Measurements from ENCODE around the gene MYO1H. TPM values are rescaled to one million over a fixed set of nuclear protein-coding genes. Genes with fewer than 3 reads are reported as not detected.

Gene MYO1H
- total and polyA plus RNA-seq, 2 of the 13 experiments (the other 11 are each of a cell fraction or from before 2014, with no cell fraction given), result not detected

- peaks cover 1 to 11% of the 10 kb centered on the region in 2 experiments; a peak in 1 of 5 replicates for H3K36me3 ChIP-seq (replicated peaks in 1 of 2; ENCODE audit: control insufficient read depth in 1 of 2, insufficient read depth in 2 of 2, low read length in 2 of 2)
- no peak for TF ChIP-seq ZNF660 (CRISPR knock-in tag; IDR thresholded peaks at IDR 0.05; ENCODE audit: borderline replicate concordance, low read depth)
- TF ChIP-seq ZNF224 (CRISPR knock-in tag; IDR thresholded peaks at IDR 0.05), result 0 out of 2 replicates have a peak, but pooled peaks have one; percentile 5
- BruUV-seq (replicated peaks), result no TSS peak
- H2AFZ ChIP-seq (ENCODE audit: low read length), result no peak overlapping the region
- ChIA-PET CTCF (ENCODE audit: low intra/inter-chr PET ratio, low total read pairs) (no interaction called here), POLR2A (interaction anchor here (1.8 to 1.9 kb wide), 2 partner anchors 14 to 17 kb away, joined by 16 to 18 read pairs; no protein-coding TSS in a partner anchor)
- peaks cover 36% of the 10 kb centered on the region for H3K4me1 ChIP-seq (ENCODE audit: insufficient read depth, low read length)
- no peaks in the 10 kb centered on the region for H3K9me3 ChIP-seq (ENCODE audit: low read length)
- no peak for FAIRE-seq
- peak overlapping the region; percentile 95 to 98 (median 95) for H3K4me3 ChIP-seq (replicated peaks in 1 of 3; ENCODE audit: insufficient read depth in 1 of 3, low read depth in 2 of 3, low read length in 3 of 3)
- ATAC-seq, result peak; percentile 19
- H3K4me2 ChIP-seq (ENCODE audit: low read depth, low read length), result peak overlapping the region; percentile 97
- intact Hi-C loops (cut with micrococcal nuclease; ENCODE audit: unreplicated experiment), result loop anchor here (2.0 kb wide), 2 partner anchors 18 to 44 kb away; no protein-coding TSS in a partner anchor
- peak overlapping the region; percentile 94 for H3K27ac ChIP-seq (ENCODE audit: extremely low read length, insufficient read depth, low read length)
- H3K9ac ChIP-seq (ENCODE audit: insufficient read depth, low read depth, low read length), result peak overlapping the region; percentile 96
- in situ Hi-C loops (cut with HindIII; ENCODE audit: extremely low pct_ligation_motif_present, low pct_unique_long_range_greater_than_20kb), result no loop called here
- no peaks in the 10 kb centered on the region for H4K20me1 ChIP-seq (ENCODE audit: insufficient read depth, low read length)
- DNase-seq (ENCODE audit: low spot score), result no peak
- 1% methylated on average over 11 of the region's 11 CpGs for WGBS (ENCODE audit: low lambda C conversion rate)
- H3K79me2 ChIP-seq (ENCODE audit: insufficient read depth, low read length), result peaks cover 61% of the 10 kb centered on the region
- H3K27me3 ChIP-seq (ENCODE audit: control insufficient read depth in 1 of 2, insufficient read depth in 2 of 2, low read length in 2 of 2), result no peaks in the 10 kb centered on the region; a peak in 1 of 5 replicates
Measured at GRCh38 chr12:109476807-109477184, 129.1 kb downstream of the MYO1H start.

DNA sequence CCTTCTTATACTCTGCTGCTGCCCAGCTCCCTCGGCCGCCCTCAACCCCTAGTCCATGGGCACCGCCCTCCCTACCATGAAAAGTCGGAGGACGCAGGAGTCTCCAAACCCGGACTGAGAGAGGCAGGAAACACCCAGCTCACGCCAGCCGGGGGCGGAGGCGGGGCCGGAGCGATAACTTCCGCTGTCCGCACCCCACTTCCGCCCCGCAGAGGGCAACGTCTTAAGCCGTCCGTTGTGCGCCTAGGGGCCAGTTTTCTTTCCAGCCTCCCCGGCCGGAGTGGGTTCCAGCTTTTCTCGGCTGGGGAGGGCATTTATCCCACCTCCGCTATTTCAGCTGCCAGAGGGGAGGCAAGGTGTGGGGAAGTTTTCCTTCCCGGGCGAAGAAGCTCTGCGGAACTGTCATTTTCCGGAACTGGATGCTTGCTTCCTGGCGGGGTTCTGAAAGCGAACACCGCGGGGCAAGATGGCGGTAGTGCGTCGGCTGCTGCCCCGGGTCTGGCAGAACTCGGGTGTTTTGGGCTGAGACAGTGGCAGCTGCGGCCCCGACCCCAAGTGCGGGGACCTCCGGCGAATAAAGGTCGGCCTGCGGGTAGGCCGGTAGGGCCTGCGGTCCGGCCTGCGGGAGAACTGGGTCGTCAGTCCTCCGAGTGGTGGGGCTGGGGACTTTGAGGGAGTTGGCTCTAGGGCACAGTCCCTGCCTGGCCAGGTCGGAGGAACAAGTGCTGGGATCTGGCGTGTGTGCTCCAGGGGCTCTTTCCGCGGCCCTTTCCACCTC lies 129.7 kb downstream of the MYO1H start, which contains the start of the genes KCTD10 and UBE3B:
KCTD10 (minus strand) TSS at position 116 of the 778 bp plus-strand sequence; CDS start at position 78, 38 bp downstream.
UBE3B (plus strand) TSS at position 450 of the 778 bp plus-strand sequence. CDS start 5,918 bp downstream, outside the sequence.
- Histone ChIP-seq H3K36me3 (replicated peaks in 1 of 2; ENCODE audit: control insufficient read depth in 1 of 2, insufficient read depth in 2 of 2, low read length in 2 of 2) (peaks cover 1 to 11% of the 10 kb centered on the region in 2 experiments; a peak in 1 of 5 replicates), H3K9ac (ENCODE audit: insufficient read depth, low read depth, low read length) (peak within 1 kb of the TSS; percentile 96), H3K9me3 (ENCODE audit: low read length) (no peaks in the 10 kb centered on the region), H3K79me2 (ENCODE audit: insufficient read depth, low read length) (peaks cover 58% of the 10 kb centered on the region), H2AFZ (ENCODE audit: low read length) (peak within 1 kb of the TSS; percentile 84), H4K20me1 (ENCODE audit: insufficient read depth, low read length) (no peaks in the 10 kb centered on the region), H3K4me3 (replicated peaks in 1 of 3; ENCODE audit: insufficient read depth in 1 of 3, low read depth in 2 of 3, low read length in 3 of 3) (peak within 1 kb of the TSS; percentile 95 to 98 (median 95)), H3K4me2 (ENCODE audit: low read depth, low read length) (peak within 1 kb of the TSS; percentile 97), H3K27ac (ENCODE audit: extremely low read length, insufficient read depth, low read length) (peak within 1 kb of the TSS; percentile 94), H3K27me3 (ENCODE audit: control insufficient read depth in 1 of 2, insufficient read depth in 2 of 2, low read length in 2 of 2) (no peaks in the 10 kb centered on the region; a peak in 1 of 5 replicates), H3K4me1 (ENCODE audit: insufficient read depth, low read length) (peaks cover 39% of the 10 kb centered on the region)
- ChIA-PET POLR2A (interaction anchor here (1.0 to 1.9 kb wide), 3 partner anchors 15 to 45 kb away, joined by 3 to 18 read pairs (median 16); no protein-coding TSS in a partner anchor), CTCF (ENCODE audit: low intra/inter-chr PET ratio, low total read pairs) (no interaction called here)
- ATAC-seq (peak; percentile 96), FAIRE-seq (peak; percentile 8), DNase-seq (ENCODE audit: low spot score) (peak; percentile 72)
- in situ Hi-C loops (cut with HindIII; ENCODE audit: extremely low pct_ligation_motif_present, low pct_unique_long_range_greater_than_20kb) (no loop called here), intact Hi-C loops (cut with micrococcal nuclease; ENCODE audit: unreplicated experiment) (loop anchor here (2.0 kb wide), 2 partner anchors 17 to 45 kb away; no protein-coding TSS in a partner anchor)
- BruUV-seq (replicated peaks), result no TSS peak
- 2% methylated on average over 16 of the region's 54 CpGs for WGBS (ENCODE audit: low lambda C conversion rate)
- TF ChIP-seq FIP1L1 (IDR thresholded peaks at IDR 0.05; ENCODE audit: borderline replicate concordance, insufficient read depth, low read depth, low read length) (no peak; the same call in 1 of the 2 replicates), GTF3A (CRISPR knock-in tag; conservative IDR thresholded peaks at IDR 0.05) (0 out of 2 replicates have a peak, but pooled peaks have one; percentile 60), ARID3A (IDR thresholded peaks at IDR 0.05; ENCODE audit: low read depth, low read length) (no peak), HOXA9 (CRISPR knock-in tag; IDR thresholded peaks at IDR 0.05; ENCODE audit: borderline replicate concordance) (no peak), SMC3 (IDR thresholded peaks at IDR 0.05; ENCODE audit: low read length) (no peak), TOPORS (CRISPR knock-in tag; IDR thresholded peaks at IDR 0.05) (no peak), ZNF768 (CRISPR knock-in tag; IDR thresholded peaks at IDR 0.05) (no peak; the same call in 1 of the 2 replicates), ZFP37 (CRISPR knock-in tag; IDR thresholded peaks at IDR 0.05; ENCODE audit: borderline replicate concordance) (no peak), SKI (IDR thresholded peaks at IDR 0.05; ENCODE audit: partially characterized antibody) (no peak), TP53 (CRISPR knock-in tag; conservative IDR thresholded peaks at IDR 0.05) (peak; percentile 76; the same call in 1 of the 2 replicates)
- TF ChIP-seq, protein P1, sequence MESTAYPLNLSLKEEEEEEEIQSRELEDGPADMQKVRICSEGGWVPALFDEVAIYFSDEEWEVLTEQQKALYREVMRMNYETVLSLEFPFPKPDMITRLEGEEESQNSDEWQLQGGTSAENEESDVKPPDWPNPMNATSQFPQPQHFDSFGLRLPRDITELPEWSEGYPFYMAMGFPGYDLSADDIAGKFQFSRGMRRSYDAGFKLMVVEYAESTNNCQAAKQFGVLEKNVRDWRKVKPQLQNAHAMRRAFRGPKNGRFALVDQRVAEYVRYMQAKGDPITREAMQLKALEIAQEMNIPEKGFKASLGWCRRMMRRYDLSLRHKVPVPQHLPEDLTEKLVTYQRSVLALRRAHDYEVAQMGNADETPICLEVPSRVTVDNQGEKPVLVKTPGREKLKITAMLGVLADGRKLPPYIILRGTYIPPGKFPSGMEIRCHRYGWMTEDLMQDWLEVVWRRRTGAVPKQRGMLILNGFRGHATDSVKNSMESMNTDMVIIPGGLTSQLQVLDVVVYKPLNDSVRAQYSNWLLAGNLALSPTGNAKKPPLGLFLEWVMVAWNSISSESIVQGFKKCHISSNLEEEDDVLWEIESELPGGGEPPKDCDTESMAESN (CRISPR knock-in tag; conservative IDR thresholded peaks at IDR 0.05), result peak; percentile 78

All from HepG2 (cell line).